DMS 273 (cell line): ENCODE measurements around the gene TBKBP1.
"Not testable (repeated sequence)": the region's sequence is repeated elsewhere in the genome, so short reads cannot be mapped to it uniquely, and the experiment has no call there.

Source experiments
- DNase-seq: peaks from one replicate; lab custom pipeline; 2025; ENCODE audit not compliant: unreplicated experiment; lab: John Stamatoyannopoulos, UW

Gene TBKBP1

DNA sequence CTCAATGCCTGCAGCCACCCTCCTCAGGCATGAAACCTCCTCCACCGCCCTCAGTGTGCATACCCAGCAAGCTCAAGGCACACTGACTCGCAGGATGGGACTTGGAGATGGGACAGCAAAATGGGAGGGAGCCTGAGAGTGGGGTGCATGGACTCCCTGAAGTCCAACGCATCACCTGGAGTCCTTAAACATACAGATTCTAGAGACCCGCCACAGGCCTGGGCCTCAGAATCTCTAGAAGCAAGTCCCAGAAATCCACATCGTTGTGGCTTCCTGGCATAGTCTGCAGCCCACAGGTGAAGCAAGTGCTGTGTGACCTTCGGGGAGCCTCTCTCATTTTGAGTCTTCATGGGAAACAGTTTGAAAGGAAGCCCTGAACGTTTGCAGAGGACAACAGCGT lies 35.5 kb downstream of the TBKBP1 start:
- no peak for DNase-seq

DNA sequence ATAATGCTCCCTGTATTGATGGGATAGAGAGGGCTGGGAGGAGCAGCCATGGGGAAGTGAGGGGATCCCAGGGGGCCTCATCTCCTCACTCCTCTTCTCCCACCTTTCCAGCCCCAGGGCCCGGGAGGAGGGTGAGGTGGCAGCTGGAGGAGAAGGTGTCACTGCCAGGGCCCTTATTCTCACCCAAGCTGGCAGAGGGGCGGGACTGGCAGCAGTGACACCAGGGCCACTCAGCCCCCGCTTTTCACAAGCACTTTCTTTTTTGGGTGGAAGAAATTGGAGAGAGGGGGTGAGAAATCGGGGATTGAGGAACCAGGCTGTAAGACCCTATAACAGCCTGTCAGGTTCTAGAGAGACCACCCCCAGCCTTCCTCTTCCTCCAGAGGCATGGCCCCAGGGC lies 36.7 kb downstream of the TBKBP1 start:
- DNase-seq = no peak

DNA sequence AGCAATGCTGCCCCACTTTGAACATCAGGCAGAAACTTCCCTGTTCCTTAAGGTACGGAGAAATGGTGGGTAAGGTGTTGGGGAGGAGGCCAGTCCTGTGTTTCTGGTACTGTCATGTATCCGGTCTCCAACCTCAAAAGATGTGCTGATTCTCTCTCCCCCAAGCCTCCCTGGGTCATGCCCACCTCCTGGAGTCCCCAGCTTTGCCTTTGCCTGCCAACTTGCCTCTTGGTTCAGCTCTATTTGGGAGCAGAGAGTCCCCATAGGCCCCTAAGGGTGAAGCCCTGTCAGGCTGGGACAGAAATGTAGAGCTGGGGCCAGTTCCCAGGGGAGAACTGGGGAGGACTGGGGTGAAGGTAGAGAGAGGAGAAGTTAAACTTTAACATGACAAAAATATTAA lies 37.4 kb downstream of the TBKBP1 start:
- no peak for DNase-seq

DNA sequence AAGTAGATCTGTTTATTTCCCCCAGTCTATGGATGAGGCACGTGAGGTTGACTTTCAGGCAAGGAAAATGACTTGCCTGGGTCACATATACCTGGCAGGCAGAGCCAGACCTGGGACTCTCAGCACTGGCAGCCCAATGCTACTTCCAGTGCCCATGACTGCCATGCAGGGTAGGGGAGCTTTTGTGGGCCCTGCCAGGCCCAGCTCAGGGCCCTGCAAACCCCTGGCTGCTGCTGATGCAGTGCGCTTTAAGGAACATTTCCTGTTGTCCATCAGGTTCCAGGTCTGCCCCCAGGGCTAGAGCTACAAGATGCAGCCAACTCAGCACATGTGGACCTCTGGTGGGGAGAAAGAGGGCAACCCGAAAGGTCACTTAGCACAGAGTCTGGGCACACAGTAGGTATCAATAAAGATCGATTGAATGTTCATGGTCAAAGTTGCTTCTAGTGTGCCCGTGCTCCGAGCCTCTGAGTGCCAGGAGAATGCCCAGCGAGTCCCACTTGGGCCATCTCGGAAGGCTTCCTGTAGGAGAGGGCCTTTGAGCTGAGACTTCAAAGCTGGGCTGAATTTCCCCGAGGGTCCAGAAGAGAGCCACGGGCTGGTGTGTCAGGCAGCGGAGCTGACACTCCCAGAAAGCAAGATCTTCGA lies 38.6 kb downstream of the TBKBP1 start:
- DNase-seq = no peak

DNA sequence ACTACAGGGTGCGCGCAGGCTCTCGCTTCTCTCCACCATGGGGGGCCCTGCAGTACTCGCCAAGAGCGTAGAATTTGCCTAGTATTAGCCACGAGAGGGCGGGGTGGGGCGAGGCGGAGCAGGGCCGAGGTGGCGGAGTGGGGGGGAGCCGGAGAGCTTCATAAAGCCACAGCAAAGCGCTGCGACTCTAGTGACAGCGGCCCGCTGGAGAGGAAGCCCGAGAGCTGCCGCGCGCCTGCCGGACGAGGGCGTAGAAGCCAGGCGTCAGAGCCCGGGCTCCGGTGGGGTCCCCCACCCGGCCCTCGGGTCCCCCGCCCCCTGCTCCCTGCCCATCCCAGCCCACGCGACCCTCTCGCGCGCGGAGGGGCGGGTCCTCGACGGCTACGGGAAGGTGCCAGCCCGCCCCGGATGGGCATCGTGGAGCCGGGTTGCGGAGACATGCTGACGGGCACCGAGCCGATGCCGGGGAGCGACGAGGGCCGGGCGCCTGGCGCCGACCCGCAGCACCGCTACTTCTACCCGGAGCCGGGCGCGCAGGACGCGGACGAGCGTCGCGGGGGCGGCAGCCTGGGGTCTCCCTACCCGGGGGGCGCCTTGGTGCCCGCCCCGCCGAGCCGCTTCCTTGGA lies 39.2 kb downstream of the TBKBP1 start, which contains the start of gene TBX21:
Gene TBX21, plus strand, starts transcription at position 190 of the 627 bp plus-strand sequence. Its CDS starts 219 bp downstream, at position 409.
- peak; percentile 85 for DNase-seq

DNA sequence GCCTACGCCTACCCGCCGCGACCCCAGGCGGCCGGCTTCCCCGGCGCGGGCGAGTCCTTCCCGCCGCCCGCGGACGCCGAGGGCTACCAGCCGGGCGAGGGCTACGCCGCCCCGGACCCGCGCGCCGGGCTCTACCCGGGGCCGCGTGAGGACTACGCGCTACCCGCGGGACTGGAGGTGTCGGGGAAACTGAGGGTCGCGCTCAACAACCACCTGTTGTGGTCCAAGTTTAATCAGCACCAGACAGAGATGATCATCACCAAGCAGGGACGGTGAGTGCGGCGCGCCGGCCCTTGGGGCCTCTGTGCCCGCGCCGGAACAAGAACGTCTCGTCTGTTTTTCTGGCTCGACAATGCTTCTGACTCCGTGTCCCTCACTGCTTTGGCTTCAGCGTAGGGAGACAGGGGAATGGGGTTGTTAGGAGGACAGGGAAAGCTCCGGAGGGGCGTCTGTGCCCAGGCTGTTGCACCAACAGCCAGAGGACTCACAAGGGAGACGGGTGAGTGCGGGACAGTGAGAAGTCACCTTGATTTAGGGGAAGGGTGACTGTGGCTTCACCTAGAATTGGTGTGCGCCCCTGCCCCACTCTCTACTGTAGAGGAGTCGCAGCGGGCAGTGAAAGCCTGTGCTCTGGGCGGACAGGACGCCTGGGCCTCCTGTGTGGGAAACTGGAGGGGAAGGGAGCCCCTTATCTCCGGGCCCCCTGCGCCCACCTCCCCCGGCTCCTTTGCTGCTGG lies 39.9 kb downstream of the TBKBP1 start:
- DNase-seq = peak; percentile 47

DNA sequence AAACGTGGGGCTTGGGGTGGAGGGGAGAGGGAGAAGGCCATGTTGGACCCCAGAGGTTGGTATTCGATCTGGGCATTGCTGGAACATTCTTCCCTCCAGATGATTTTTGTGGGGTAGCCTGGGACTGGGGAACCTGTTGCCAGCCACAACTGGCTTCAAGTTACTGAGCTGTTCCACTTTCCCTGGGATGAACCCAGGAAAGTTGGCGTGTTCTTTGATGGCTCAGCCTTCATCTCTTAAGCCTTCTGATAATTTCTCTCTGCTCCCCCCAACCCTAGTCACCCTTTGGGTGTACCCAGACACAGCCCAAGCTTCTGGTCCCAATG lies 41.1 kb downstream of the TBKBP1 start:
- no peak for DNase-seq

DNA sequence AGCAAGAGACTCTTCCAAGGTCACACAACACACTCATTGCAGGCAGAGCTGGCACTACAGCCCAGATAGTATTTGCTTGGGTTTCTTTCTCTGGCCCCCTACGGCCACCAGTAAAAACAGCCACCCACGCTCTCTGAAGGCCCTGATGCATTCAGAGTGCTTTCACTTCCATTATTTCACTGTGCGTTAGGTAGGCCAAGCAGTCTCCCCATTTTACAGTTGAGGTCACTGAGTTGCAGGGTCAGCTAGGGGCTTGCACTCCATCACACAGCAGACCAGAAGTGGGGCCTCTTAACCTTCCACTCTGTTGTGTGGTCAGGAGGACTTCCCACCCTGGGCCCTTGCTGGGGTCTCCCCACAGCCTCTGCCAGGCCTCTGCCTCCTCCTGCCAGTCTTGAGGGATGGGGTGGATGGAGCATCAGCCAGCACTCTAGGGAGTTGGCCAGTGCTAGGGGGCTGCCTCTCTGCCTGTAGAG lies 41.6 kb downstream of the TBKBP1 start:
- DNase-seq = no peak

DNA sequence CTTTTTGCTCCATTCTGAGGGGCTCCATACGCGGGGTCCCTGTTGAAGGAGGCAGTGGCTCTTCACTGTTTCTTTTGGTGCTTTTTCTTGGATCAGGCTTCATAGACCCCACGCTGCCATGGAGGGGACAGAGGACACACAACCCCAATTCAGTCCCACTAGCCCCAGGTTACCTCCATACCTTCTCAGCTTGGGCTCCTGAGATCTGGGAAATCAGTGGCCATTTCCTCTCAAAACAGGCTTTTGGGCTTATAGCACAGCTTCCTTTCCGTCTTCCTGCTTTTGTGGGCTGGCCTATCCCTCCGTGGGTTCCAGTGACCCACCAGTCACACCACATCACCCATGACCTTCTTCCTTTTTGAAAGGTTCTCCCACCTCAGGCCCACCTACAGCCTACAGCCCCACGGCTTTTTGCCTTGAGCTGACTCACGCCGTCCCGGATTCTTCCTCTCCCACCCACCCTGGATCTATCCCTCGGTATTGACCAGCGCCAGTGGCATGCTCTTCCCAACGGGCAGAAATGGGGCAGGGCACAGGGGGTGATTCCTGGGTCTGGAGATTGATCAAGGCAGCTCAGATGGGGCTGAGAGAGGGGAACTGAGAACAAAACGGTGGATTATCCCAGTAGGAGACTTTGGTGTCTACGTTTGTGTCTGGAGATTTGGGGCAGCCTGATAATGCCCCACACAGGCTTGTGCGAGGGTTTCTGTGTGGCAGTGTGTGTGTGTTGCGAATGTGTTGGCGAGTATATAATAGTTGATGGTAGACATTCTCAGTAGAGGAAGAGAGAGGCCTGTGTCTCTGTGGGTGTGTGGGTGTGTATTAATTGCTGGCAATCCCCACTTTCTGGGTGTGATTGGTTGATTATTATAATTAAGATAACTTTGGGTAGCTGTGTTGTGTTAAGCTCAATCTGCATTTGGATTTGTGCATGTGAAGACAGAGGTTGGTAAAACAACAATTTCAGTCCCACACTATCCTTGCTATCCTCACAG lies 42.8 kb downstream of the TBKBP1 start:
- DNase-seq = no peak

DNA sequence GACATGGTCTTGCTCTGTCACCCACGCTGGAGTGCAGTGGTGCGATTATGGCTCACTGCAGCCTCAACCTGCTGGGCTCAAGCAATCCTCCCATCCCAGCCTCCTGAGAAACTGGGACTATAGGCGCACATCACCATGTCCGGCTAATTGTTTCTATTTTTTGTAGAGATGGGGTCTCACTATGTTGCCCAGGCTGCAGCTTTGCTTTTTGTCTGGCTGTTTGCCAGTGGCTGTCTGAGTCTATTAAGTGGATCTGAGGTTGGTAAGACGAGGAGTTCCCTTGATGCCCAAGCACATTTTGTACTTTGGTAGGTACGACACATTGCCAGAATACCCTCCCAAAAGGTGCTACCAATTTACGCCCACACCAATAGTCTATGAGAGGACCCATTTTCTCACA lies 44.2 kb downstream of the TBKBP1 start:
- DNase-seq = no peak

DNA sequence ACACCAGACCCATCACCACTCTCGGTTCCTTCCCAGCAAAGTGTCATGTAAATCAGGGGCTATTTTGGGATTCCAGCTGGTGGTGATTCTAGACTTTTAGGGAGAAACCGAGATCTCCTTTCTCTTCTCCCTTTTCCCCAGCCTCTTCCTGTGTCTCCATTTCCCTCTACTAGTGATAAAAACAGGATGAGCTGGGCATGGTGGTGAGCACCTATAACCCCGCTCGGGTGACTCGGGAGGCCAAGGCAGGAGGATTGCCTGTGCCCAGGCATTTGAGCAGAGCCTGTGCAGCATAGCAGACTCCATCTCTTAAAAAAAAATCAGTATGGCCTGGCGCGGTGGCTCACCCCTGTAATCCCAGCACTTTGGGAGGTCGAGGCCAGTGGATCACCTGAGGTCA lies 45.2 kb downstream of the TBKBP1 start:
- DNase-seq = no peak

DNA sequence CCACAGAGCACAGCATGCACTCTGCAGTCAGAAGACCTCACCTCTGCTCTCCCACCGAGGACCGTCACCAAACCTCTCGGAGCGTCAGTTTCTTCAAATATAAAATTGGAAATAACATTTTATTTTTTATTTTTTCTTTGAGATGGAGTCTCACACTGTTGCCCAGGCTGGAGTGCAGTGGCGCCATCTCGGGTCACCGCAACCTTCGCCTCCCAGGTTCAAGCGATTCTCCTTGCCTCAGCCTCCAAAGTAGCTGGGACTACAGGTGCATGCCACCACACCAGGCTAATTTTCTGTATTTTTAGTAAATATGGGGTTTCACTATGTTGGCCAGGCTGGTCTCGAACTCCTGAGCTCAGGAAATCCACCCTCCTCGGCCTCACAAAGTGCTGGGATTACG lies 46.0 kb downstream of the TBKBP1 start:
- DNase-seq = not testable (repeated sequence)

DNA sequence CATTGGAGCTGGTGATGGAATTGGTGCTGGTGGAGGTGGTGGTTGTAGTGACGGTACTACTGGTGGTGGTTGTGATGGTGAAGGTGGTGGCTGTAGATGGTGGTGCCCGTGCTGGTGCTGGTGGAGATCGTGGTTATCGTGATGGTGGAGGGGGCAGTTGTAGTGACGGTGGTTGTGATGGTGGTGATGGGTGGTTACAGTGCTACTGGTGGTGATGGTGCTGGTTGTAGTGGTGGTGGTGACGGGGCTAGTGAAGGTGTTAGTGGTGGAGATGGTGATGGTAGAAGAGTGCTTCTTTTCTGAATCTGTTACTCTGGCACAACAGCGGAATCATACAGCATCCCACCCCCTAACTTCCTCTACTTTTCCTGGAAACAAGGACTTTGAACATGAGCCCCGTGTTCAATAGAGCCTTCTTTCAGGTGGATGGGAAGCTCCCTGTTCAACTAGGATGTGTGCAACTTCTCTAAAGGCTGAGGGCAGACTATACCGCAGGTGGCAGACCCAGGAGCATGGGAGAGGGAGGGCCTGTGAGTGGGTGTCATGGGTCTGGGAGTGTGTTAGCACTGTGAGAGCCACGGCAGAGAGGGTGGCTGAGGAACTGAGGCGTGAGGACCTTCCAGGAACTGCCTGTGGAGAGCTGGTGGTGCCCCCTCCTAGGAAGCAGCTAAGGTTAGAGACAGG lies 47.3 kb downstream of the TBKBP1 start:
- DNase-seq = no peak

DNA sequence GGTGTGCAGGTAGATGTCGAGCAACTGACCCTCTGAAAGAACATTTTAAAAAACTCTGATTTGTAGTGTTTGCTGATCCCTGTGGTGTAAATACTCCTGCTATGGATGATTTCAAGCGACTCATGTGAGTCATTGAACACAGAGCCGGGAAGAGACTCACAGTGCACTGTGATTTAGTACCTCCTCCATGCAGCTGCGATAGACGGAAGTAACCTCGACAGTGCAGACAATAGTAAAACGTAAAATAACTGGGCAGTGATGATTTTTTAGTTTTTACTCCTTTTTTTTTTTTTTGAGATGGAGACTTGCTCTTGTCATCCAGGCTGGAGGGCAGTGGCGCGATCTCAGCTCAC lies 47.8 kb downstream of the TBKBP1 start:
- DNase-seq = no peak

DNA sequence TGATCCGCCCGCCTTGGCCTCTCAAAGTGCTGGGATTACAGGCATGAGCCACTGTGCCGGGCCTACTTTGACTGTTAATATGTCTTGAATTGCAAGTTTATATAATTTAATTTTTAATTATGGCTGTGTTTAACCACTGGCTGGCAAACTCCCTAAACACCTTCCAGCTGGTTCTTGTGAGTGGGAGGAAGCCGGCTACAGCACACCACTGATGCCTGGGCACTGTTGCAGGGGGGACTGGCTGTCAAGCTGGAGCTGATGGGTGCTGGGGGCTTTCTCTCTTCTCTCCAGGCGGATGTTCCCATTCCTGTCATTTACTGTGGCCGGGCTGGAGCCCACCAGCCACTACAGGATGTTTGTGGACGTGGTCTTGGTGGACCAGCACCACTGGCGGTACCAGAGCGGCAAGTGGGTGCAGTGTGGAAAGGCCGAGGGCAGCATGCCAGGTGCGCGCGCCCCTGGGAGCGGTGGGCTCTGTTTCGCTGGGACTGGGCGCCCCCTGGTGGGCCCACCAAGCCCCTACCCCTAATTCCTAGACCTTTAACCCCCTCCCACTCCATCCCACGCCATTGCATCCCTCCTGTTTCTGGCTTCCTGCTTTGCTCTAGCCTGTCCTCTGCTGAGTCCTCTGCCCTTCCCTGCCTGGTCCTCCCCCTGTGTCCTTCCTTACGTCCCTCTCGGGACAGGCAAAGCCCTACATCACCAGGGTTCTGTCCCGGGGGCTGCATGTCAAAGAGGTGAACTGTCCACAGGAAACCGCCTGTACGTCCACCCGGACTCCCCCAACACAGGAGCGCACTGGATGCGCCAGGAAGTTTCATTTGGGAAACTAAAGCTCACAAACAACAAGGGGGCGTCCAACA lies 48.6 kb downstream of the TBKBP1 start:
- DNase-seq = peak; percentile 75

DNA sequence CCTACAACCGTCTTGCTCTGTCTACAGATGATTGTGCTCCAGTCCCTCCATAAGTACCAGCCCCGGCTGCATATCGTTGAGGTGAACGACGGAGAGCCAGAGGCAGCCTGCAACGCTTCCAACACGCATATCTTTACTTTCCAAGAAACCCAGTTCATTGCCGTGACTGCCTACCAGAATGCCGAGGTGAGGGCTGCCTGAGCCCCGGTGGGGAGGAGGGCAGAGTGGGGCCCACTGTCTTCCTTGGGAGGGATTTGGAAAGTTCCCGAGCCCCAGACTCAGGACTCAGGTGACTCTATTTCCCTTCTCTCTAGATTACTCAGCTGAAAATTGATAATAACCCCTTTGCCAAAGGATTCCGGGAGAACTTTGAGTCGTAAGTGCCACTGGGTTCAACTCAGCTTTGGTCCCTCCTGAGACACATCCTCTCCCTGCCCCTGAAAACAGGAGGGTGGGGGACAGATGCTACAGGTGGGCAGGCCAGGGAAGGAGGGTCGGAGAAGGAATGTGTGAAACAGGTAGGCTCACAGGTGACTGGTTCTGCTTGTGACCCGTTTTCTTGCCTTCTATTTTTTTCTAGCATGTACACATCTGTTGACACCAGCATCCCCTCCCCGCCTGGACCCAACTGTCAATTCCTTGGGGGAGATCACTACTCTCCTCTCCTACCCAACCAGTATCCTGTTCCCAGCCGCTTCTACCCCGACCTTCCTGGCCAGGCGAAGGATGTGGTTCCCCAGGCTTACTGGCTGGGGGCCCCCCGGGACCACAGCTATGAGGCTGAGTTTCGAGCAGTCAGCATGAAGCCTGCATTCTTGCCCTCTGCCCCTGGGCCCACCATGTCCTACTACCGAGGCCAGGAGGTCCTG lies 50.4 kb downstream of the TBKBP1 start:
- no peak for DNase-seq

DNA sequence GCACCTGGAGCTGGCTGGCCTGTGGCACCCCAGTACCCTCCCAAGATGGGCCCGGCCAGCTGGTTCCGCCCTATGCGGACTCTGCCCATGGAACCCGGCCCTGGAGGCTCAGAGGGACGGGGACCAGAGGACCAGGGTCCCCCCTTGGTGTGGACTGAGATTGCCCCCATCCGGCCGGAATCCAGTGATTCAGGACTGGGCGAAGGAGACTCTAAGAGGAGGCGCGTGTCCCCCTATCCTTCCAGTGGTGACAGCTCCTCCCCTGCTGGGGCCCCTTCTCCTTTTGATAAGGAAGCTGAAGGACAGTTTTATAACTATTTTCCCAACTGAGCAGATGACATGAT lies 51.0 kb downstream of the TBKBP1 start:
- no peak for DNase-seq

DNA sequence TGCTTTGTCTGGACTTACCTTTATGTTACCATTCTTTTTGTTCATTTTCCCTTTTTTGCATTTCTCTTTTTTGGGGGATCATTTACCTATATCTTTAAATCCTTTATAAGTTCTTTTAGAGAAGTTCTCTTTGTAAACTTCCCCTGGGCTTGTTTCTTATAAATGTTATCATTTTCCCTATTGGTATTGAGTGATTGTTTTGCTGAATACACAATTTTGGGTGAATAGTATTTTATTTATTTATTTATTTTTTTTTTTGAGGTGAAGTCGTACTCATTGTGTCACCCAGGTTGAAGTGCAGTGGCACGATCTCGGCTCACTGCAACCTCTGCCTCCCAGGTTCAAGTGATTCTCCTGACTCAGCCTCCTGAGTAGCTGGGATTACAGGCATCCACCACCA lies 57.5 kb downstream of the TBKBP1 start:
- DNase-seq = no peak

DNA sequence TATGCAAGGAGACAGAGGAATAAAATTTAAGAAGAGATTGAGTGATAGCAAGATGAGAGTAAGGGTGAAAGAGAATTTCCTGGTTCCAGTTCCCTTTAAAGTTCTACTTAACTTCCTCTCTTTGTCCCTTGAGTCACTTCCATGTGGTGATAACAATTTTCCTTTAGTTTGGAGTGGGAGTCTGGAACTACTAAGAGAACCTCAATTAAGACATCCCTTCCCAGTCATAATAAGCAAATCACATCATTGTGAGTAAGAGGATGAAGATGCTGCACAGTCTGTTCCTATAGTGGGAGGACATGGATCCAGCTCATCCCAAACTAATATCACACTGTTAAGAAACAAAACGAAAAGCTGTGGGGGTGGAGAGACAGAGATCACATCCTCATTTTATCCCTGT lies 63.4 kb downstream of the TBKBP1 start:
- DNase-seq = no peak
